HG03469 (cell line): Measurements from ENCODE around the gene ARID5A.

ENCODE experiments used
- ATAC-seq: cut with Tn5 transposase; IDR thresholded peaks from one replicate; pipeline ENCODE4 v1.9.1; 2021; ENCODE audit warnings: mild to moderate bottlenecking, moderate library complexity, moderate number of reproducible peaks; ENCODE audit not compliant: unreplicated experiment

Gene ARID5A

DNA sequence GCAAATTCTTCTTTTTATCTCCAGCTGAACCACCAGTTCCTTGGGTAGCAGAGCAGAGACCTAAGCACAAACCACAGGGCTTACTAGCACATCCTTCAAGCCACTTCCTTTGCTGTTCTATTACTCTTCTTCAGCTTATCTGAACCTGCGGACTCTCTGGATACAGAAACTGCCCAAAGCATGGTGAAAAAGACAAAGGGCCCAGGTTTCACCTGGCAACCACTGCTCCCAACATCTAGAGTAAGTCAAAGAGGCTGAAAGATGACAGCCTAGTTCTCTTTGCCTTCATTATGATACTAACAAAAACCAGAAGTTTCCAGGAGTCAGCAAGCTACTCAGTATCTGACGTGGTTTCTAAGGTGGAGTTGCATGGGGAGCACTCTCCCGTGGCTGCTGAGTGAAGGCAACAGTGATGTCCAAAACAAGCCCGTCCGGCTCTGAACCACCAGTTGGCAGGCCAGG, 58.2 kb downstream of the ARID5A start:
- no peak for ATAC-seq

DNA sequence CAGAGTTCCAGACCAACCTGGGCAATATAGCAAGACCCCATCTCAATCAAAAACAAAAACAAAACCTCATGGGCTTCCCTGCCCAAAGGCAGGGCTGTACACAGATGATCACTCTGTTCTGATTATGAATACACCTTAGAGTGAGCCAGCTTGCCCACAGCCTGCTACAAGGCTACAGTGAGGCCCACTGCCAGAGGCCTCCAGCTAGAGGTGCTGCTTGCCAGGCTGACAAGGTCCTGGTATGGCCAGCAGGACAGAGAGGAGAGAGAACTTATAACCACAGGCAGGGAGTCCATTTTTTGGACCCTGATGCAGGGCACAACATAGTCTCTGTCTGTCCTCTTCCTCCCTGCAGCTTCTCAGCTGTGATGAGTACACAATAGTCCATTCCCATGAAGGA, 60.0 kb downstream of the ARID5A start:
- no peak for ATAC-seq

DNA sequence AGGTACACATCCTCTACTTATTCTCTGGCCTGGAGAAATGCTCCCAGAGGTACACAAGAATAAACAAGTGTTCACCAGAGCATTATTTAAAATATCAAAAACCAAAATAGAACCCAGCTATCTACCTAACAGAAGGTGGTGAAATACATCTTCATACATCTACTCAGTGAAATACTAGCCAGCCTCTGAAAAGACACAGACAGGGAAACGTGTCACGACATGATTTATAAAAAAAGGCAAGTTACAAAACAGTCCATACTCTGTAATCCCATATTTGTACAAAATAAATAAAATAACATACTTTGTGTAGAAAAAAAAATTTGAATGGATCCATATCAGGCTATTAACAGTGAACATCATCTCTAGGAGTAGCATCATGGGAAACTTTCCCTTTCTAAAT, 63.4 kb downstream of the ARID5A start:
- ATAC-seq: no peak

DNA sequence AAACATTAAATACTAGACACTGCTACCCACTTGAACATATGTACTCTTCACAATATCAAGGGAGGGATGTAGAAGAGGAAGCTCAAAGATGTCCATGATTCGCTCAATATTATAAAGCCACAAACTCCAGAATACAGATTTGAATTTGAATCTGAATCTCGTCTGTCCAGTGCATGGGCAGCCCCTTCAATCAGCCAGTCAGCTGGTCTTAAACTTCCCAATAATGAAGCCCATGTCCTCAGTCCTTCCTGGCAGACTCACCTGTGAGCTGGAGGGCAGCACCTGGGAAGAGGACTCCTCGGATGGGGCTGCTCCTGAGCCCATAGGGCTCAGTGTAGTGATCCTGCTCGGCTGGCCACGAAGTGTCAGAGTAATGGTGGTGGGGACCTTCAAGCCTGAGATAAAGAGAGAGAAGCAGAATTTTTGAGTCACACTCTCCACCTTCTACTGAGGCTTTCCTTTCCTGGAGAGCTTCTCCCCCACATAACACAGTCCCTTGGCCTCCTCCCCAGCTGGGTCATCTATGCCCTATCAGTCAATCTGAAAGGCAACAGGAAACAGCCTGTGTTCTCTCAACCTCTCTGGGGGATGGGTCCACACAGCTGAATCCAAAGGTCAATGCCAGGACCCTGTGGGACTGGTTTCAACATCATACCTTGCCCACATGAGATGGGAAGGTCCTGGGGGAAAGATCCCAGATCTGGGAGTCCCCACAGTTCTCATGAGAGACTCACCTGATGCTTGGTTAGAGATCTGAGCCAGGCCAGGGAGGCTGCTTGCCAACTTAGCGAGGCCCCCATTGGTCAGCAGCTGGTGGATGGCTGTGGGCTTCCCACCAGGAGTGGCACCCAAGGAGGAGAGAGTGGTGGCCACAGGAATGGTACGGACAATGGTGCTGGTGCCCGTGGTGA, 65.1 kb downstream of the ARID5A start:
- no peak for ATAC-seq
